Fibroblast of villous mesenchyme (primary cell): ENCODE measurements around the gene PCSK7. TPM values are rescaled to one million over a fixed set of nuclear protein-coding genes. Genes with fewer than 3 reads are reported as not detected.

ENCODE experiments used
- DNase-seq: peaks from one replicate; pipeline ENCODE4 v3.0.0-alpha.2; 2010; ENCODE audit warnings: low read depth
- H3K4me3 ChIP-seq: 2 replicates; pipeline ENCODE4 v1.5.1; 2011; ENCODE audit warnings: low read depth, mild to moderate bottlenecking, low read length
- CTCF ChIP-seq: IDR thresholded peaks from 2 replicates; pipeline ENCODE4 v1.5.1; 2012; ENCODE audit warnings: low read depth, mild to moderate bottlenecking, low read length; ENCODE audit not compliant: insufficient read depth
- total RNA-seq: library from RNA; depleted of rRNA; stranded (reverse); fragments of >200 nt; gene quantifications from 2 replicates; pipeline ENCODE4 v1.2.3, GENCODE V29; 2012

Gene PCSK7
- total RNA-seq, 1 donor, result 60.0 TPM

DNA sequence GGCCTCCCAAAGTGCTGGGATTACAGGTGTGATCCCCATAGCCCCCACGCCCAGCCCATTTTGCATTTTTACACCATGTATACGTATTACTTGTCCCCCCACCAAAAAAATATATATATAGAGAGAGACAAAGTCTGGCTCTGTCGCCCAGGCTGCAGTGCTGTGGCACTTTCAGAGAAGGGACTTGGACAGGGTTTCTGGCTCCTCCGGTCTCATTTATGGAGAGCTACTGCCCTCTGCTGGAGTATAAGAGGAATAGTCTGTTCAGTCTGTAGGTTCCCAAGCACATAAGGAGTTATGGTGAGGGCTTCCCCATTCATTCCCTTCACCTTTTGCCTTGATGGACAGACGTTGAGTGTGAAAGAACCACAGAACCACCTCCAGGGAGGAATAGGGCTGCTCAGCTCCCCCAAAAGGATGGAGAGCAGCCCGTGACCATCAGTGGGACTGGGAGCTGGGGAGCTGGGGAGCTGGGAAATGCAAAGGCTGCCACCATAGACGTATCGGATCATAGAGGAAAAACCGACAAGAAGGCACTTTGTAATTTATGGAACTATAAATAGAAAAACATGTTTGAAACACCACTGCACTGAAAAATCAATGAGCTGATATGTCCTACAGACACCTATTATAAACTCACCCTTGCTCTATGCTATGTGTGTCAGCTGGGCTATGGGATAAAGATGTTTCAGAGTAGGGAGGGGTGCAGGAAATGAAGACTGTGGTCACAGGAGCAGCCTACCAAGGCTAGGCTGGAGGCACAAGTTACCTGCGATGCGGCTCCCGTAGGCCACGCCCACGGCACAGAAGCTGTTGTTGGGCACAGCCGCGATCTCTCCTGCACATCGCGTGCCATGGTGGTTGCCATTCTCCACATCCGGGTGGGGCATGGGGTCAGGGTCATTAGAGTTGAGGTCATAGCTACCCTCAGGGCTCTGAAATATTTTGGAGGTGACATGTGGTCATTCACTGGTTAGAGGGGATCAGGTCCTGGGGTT, 5.2 kb downstream of the PCSK7 start:
- H3K4me3 ChIP-seq, result no peak overlapping the region
- DNase-seq, result peak; percentile 85
- TF ChIP-seq CTCF, result peak; percentile 82

DNA sequence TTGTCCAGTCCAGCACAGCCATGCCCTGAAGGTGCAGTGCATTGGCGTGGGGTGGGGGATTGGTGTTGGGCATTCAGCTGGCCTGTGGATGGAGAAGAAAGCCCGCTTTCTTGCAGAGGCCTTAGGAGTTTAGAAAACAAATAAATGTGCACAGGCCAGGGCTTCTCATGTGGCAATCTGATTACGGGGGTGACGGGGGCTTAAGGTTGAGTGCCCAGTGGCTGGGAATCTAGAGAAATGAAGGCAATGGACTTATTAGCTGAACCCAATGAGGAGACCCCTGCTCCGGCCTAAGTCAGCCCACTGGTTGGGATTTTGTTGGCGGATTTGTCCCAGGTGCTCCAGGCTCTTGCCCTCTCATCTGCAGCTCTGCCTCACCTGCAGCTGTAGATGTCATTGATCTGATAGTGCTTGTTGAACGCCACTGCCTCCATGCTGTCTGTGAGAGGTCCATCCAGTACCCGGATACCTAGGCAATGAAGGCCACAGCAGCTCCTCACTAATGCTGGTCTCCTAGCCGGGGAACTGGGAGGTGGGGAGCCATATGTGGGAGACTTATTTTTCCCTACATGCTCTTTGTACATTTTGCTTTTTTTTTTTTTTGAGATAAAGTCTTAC, 6.2 kb downstream of the PCSK7 start:
- H3K4me3 ChIP-seq, result no peak overlapping the region
- TF ChIP-seq CTCF, result no peak
- DNase-seq, result no peak

- H3K4me3 ChIP-seq, result no peak overlapping the region
- no peak for DNase-seq
- TF ChIP-seq CTCF, result no peak
Measured at GRCh38 chr11:117223741-117224689, 7.9 kb downstream of the PCSK7 start.

DNA sequence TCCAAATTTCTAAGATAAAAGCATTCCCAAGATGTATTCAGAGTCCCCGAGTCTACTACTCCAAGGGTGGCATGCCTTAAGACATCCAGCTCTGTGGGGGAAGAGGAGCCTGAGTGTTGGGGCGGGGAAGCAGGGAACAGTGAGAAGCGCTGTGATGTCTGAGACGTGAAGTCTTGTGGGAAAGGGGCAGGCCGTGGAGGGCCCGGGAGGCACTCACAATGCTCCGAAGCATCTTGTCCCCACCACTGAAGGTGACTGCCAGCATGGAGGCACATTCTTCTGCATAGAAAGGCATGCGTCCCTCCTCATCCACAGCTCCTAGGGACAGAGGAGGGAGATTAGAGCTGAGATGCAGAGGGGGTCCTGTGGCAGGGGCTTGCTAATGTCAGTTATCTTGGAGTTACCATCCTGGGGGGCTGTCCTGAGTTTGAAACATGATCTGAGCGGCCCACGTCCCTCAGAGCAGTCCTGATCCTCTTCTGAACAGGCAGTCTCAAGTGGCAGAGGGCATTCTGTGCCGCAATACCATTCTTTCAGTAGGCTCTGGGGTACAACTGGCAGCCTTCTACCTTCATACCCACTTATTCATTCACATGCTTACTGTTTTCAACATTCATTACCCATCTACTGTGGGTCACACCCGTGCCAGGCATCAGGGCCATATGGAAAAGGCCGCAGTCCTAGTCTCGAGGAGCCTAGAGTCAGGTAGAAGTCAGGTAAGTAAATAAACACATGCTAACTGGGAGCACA, 8.7 kb downstream of the PCSK7 start:
- DNase-seq, result no peak
- H3K4me3 ChIP-seq, result no peak overlapping the region
- TF ChIP-seq CTCF, result no peak

DNA sequence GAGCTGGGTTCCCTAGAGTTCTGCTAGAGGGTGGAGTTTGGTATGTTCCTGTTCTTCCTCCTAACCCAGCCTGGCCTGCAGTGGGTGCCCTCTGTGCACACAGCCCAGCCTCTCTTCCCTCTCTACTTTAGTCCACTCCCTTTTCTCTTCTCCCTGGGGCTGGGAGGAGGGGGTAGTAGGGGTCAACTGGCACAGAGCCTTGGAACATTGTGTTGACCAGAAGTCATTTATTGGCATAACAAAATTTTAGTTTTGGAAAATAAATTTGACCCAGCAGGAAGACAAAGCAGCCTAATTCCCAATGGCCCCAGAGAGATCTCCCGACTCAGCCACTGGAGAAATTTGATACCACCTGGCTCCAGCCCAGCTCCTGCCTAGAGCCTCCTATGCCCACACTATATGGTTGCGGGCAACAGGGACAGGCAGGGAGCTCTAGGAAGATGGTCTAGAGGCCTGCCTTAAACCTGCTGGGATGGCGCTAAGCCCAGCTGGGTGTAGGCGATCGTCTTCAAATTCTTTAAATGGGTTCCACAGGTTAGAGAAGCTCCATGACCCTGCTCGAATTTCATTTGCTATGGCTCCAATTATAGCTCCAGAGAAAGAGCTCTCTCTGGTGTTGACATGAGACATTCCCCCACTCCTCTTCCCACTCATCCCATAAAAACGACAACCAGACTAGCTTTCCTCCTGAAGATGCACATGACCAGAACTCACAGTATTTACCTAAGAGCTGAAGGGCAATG, 9.9 kb downstream of the PCSK7 start:
- DNase-seq, result peak; percentile 89
- no peak overlapping the region for H3K4me3 ChIP-seq
- no peak for TF ChIP-seq CTCF
